ENCODE measurements around the gene C16orf74.

The C16orf74 gene

GRCh38 chr16:85753559-85753958 lies 2.7 kb upstream of the C16orf74 start:
- in situ Hi-C loops (cut with MboI; ENCODE audit: low sequenced_read_pairs, unreplicated experiment) = no loop called here
- no peak for TF ChIP-seq CTCF (IDR thresholded peaks at IDR 0.05; ENCODE audit: borderline replicate concordance, control extremely low read depth, extremely low read depth, insufficient read depth, missing control alignments)
- no peak for DNase-seq (ENCODE audit: low spot score)

GRCh38 chr16:85752511-85753420 lies 1.9 kb upstream of the C16orf74 start:
- no peak for TF ChIP-seq CTCF (IDR thresholded peaks at IDR 0.05; ENCODE audit: borderline replicate concordance, control extremely low read depth, extremely low read depth, insufficient read depth, missing control alignments)
- in situ Hi-C loops (cut with MboI; ENCODE audit: low sequenced_read_pairs, unreplicated experiment) = no loop called here
- no peak for DNase-seq (ENCODE audit: low spot score)

- DNase-seq (ENCODE audit: low spot score) = peak; percentile 20
- no peak for TF ChIP-seq CTCF (IDR thresholded peaks at IDR 0.05; ENCODE audit: borderline replicate concordance, control extremely low read depth, extremely low read depth, insufficient read depth, missing control alignments)
- in situ Hi-C loops (cut with MboI; ENCODE audit: low sequenced_read_pairs, unreplicated experiment) = no loop called here
Measured at GRCh38 chr16:85751698-85752501, 1.0 kb upstream of the C16orf74 start.

- peak; percentile 68 for DNase-seq (ENCODE audit: low spot score)
- TF ChIP-seq CTCF (IDR thresholded peaks at IDR 0.05; ENCODE audit: borderline replicate concordance, control extremely low read depth, extremely low read depth, insufficient read depth, missing control alignments) = no peak
- in situ Hi-C loops (cut with MboI; ENCODE audit: low sequenced_read_pairs, unreplicated experiment) = no loop called here
Measured at GRCh38 chr16:85750146-85750826, 610 bp downstream of the C16orf74 start.

GRCh38 chr16:85749771-85750145 lies 1.1 kb downstream of the C16orf74 start:
- TF ChIP-seq CTCF (IDR thresholded peaks at IDR 0.05; ENCODE audit: borderline replicate concordance, control extremely low read depth, extremely low read depth, insufficient read depth, missing control alignments) = no peak
- in situ Hi-C loops (cut with MboI; ENCODE audit: low sequenced_read_pairs, unreplicated experiment) = no loop called here
- no peak for DNase-seq (ENCODE audit: low spot score)
